ENCODE measurements around the gene NDUFV2.
A peak's percentile ranks its signal among the peaks of the same experiment; 100 is the strongest.
"Not testable (repeated sequence)": the region's sequence is repeated elsewhere in the genome, so short reads cannot be mapped to it uniquely, and the experiment has no call there.

The NDUFV2 gene

DNA sequence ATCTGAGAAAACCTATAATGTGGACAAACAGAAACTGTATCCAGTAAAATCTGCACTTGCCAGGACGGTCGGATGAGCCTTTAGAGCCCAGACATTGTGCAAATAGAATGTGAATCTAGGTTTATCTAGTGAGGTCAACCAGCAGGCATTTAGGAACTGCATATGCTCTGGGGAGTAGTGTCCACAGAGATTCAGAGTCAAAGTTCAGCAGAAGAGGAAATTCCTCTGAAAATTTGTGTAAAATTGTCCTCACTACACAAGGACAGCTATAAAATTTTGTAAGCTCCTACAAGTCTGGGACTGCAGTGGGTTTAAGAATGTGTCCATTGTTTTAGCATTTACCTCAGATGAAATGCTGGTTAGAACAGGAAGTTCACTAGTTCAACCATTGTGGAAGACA lies 9.8 kb upstream of the NDUFV2 start:
- DNase-seq: no peak

DNA sequence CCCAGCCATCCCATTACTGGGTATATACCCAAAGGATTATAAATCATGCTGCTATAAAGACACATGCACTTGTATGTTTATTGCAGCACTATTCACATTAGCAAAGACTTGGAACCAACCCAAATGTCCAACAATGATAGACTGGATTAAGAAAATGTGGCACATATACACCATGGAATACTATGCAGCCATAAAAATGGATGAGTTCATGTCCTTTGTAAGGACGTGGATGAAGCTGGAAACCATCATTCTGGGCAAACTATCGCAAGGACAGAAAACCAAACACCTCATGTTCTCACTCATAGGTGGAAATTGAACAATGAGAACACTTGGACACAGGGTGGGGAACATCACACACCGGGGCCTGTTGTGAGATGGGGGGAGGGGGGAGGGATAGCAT lies 9.4 kb upstream of the NDUFV2 start:
- DNase-seq: not testable (repeated sequence)

DNA sequence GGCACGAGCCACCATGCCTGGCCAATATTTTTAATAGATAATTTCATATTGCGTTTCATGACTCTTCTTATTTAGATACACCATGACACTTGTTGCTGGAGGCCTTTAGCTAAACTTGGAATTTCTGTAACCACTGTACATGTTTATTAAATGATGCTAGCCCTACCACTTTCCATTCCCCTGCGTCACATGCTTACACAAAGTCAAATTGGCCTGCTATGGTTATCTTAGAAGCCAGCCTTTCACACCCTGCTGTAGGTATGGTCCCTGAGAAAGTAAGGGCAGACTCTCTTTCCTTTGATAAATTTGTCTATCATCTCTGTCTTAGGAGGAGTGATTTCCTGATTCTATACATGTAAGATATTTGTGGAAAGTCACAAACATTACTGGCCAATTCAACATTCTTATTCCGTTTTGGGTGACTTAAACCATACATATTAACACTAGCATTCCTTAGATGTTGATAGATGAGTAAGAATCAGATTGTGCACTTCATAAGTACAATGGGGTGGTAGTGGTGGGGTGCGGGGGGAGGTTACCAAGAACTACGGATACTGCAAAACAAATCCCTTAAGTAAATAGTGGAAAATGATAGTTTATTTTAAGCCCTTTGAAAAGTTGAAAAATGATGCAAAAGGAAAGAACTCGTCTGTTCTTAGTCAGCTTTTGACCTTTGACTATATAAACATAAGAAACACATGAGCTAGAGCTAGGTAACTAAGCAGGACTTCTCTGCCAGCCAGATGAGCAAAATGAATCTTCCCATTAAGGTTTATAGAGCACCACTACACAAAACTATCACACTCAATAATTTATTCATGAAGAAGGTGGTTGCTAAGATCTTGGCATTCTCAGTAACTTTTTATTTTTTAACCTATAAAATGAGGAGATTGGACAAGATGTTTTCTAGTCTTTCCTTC lies 7.9 kb upstream of the NDUFV2 start:
- peak; percentile 82 for DNase-seq

DNA sequence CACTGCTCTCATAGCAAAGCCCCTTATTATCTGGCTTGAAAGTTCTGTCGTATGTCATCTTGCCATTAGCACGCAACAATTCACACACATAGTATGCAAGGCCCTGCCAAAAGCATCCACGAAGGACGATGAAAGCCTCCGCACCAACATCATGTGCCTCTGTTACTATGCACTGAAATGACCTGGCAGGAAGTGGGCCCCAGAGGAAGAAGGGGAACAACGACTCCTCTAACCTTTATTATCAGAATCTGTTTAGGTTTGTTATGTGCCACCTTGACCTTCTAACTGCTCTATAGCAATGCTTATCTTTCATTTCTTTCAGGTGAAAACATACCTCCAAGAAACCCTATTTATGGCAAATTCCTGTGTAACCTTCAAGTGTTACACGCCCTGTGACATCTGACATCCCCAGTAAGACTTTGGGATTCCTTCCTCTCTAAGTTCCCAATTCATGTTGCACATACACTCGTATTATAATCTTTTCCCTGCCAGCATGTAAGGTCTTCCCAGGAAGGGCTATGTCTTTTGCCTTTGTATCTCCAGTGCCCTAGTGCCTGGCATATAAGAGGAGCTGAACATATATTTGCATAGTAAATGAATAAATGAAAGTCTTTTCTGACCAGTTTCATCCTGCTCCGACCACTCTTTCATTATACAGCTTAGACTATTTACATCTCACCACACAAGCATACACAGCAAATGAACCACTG lies 7.0 kb upstream of the NDUFV2 start:
- DNase-seq: peak; percentile 90

DNA sequence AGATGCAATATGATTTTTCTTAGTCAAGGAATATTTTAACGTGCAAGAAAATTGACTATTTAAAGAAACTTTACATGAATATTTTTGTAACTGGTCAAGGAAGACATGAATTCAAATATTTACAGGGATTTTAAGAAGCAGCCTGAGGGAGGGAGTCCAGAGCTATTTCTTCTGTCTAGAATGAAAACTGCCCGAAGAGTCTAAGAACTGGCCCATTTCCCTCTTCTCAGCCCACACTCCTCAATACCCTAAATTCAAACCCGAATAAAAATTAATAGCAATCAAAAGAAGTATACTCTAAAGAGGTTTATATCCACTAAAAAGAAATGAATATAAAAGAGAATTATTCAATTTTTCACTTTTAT lies 6.5 kb upstream of the NDUFV2 start:
- DNase-seq: no peak

DNA sequence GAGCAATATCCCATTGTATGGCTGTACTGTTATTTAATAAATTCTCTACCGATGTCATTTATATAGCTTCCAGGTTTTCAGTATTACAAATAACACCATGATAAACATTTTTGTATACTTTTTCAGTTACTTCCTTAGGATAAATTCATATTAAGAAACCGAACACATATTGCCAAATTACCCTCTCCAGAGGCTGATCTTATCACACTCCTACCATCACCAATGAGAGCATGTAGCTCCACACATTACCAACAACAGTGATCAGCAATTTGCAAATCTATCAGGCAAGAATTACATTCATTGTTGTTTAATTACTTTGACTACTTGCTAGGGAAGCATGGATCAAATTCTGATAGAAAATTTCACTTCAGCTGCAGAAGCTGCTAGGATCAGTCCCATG lies 5.8 kb upstream of the NDUFV2 start:
- DNase-seq: no peak

DNA sequence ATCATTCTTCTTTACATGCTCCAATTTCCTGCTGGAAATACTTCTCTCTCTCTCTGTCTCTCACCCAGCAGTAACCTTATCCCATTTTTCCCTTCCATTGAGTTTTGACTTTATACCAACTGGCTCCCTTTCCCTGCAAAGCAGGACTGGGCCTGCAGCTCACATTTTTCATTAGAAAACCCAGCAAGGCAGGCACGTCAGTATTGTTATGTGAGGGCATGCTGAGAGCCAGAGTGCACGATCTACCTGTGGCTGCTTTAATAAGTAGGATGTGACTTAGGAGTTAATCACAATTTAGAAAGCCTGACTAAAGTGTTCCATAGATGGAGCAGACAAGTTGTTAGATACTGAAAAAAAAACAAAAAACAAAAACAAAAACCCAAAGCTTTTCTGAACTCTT lies 5.2 kb upstream of the NDUFV2 start:
- no peak for DNase-seq

DNA sequence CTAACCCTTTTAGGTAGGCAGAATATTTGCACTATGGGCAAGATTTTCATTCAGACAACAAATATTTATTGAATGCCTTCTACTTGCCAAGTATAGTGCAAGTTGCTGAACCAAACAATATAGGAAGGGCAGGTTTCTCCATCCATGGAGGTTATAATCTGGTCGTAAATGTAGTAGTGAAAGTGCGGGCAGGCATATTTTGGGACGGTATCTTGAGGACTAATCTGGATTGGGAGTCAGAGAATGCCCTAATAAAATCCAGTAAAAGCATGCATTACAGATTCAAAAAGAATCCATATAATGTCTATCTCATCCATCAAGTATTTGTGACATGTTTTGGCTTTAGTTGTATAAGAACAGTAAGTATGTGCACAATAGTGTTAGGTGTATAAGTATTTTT lies 1.7 kb upstream of the NDUFV2 start:
- no peak for DNase-seq

DNA sequence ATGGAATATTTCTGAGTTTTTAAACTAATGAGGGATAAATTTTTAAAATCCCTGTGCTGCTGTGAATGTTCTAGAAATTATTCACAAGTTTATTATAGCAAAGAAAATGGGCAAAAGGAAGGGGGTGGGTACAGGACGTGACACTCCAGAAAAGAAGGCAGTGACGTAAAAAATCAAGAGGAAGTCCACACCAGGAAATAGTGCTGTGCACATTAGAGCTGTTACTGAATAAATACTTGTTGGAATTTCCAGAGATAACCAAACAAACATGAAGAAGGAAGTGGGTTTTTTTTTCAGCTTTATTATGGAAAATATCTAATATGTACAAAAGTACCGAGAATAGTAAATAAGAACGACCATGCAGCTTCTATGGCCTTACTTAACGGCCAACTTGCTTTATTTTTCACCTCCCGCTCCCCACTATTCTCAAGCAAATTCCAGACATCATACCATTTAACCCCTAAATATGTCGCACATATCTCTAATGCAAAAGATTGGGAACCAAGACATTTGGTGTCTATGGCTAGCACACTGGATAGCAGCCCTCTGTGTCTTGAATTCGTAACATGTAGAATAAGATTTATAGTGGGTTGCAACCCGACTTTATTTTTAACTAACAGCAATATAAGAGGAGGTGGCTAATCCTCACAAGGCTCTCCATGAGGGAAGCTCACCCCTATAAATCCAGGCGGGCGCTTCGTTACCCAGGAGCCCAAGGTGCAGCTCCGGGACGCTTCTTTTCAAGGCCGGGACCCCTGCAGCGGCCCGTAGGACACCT lies 580 bp upstream of the NDUFV2 start:
- peak; percentile 73 for DNase-seq

DNA sequence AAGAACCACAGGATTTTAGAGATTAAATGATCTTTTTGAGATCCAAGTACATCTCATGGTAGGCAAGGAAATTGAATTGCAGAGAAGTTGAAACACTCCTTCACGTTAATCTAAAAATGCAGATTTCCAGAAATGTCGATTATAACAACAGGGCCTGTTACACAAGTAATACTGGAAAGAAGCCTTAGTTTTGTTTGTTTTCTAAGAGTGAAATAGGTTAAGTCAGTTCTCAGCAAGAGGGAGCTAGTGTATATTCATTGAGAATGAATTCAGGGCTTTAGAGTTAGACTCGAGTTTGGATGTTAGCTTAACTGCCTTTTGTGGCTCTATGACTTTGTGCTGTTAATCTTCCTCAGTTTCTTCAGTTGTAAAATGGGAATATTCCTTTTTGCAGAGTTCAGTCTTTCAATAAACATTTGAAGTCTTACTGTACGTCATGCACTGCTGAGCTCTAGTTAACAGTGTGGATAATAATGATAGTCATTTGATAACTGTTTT lies 926 bp downstream of the NDUFV2 start:
- no peak for DNase-seq

DNA sequence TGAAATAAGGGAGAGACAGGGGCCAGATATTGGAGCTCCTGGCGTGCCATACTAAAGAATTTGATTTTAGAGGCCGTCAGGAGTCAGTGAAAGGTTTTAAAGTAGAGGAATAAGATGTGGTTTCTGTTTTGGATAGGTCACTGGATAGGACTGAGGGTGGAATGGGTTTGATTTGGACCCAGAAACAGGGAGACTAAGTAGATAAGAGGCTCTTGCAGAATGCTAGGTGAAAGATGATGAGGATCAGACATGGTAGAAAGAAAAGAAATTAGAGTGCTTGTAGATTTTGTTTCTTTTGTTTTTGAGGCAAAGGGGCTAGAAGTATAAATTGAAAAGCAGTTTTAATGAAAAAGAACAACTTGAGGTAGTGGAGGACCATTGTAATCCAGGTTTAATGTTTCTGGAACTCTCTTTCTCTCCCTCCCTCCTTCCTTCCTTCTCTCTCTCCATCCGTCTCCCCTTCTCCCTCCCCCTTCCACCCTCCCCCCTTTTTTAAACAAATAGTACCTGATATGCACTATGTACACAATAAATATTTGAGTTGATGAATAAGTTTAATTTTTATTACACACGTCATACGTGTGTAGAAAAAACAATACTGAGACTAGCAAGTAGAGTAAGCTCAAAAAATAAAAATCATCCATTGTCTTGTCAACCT lies 1.9 kb downstream of the NDUFV2 start:
- no peak for DNase-seq

DNA sequence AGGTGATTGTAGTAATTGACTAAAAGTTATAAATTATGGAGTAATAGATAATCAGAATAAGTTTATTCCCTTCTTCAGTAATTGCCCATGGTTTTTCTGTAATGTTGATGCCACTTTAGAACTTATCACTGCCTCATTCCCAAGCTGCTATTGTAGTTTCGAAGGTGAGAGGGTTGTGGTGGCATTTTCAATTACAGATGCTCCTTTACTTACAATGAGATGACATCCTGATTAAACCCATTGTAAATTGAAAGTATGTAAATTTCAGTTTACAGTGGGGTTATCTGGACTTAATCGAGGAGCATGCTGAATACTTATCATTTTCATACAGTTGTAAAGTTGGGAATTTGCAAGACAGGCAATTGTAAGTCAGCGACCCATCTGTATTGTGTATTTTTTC lies 2.9 kb downstream of the NDUFV2 start:
- DNase-seq: no peak

DNA sequence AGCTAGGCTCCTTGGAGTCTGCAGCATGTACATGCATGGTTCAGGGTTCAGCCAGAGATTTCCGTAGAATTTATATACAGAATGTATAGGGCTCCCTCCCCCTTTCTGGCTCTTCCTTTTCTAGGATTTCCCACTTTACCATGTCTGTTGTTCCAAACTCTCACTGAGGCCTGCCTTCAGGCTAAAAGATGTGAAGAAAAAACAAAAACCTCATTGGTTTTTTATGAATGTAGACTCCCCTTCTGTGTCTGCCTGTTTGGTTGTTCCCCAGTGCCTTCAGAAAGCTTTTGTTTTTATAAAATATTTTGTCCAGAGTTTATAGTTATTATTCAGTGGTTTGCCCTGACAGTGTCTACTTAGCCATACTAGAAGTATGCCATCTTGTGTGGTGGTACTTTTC lies 3.6 kb downstream of the NDUFV2 start:
- no peak for DNase-seq

DNA sequence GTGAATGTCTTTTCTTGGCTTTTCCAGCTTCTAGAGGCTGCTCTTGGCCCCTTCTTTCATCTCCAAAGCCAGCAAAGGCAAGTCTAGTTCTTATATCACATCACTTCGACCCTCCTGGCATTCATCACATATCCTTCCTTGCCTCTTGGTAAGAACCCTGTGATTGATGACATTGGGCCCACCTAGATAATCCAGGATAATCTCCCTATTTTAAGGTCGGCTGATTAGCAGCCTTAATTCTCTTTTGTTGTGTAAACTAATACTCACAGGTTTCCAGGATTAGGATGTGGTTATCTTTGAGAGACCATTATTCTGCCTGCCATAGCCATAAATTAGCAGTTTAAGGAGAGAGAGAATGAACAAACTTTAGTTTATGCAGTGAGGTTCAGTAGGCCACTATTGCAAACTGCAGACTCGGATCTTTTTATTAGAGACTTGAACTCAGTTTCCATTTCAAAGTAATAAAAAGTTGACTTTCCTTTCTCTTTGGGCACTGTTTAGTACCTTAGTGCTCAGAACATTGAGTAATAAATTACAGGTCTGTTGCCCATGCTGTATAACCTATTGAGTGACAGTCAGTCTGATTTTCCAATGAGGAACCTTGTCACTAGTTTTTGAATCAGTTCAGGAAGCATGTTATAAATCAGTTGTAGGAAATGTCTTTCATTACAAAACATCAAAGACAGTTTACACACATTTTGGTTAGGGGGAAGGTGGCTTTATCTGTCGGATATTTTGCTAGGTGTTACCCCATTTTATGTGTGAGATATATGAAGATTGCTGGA lies 4.5 kb downstream of the NDUFV2 start:
- DNase-seq: no peak

DNA sequence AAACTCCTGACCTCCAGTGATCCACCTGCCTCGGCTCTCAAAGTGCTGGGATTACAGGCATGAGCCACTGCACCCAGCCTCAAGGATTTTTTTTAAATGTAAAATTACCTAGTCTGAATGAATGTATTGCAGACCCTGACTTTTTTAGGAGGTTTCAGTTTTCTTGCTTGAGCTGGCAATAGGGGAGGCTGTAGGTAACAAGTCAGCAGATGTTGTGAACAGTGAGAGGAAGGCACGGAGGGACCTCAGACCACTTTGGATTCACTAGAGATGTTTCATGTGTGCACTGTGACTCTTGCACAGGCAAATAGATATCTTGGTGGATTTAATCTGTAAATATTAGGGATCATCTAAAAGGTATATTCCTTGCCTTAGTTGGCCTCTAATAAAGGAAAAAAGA lies 6.4 kb downstream of the NDUFV2 start:
- no peak for DNase-seq

DNA sequence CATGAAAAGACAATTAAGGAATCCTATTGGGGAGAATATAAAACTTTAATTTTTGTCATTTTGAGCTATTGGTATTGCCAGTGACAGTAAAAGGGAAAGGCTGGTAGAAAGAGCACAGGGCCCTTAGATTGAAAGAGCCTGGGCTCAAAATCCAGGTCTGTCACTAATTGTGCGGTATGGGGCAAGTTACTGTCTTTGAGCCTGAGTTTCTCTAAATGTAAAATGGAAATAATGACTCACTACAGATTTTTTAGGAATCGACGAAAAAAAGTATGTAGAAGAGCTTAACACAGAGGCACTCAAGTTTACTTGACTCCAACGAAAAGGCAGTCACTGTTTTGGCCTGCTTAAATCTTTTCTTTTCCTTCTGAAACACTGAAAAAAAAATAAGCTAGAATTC lies 7.0 kb downstream of the NDUFV2 start:
- DNase-seq: no peak

DNA sequence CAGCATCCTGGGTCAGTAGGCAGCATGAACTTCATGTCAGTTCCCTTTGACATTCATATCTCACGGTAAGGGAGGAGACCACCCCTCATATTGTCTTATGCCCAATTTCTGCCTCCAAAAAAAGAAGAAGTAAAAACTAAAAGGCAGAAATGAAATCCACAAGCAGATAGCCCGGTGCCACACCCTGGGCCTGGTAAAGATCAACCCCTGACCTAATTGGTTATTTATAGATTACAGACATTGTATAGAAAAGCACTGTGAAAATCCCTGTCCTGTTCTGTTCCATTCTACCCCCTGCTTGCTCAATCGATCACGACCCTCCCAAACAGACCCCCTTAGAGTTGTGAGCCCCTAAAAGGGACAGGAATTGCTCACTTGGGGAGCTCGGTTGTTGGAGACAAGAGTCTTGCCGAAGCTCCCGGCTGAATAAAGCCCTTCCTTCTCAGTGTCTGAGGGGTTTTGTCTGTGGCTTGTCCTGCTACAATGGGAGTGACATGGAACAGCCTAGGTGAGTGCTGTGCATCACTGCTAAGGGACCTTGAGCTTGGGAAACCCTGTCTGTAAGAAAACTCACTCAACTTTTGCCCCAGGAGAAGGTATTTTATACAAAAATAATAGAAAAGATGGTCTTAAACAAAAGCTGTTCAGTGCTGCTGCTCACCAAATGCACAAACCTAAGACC lies 11.1 kb downstream of the NDUFV2 start:
- no peak for DNase-seq

DNA sequence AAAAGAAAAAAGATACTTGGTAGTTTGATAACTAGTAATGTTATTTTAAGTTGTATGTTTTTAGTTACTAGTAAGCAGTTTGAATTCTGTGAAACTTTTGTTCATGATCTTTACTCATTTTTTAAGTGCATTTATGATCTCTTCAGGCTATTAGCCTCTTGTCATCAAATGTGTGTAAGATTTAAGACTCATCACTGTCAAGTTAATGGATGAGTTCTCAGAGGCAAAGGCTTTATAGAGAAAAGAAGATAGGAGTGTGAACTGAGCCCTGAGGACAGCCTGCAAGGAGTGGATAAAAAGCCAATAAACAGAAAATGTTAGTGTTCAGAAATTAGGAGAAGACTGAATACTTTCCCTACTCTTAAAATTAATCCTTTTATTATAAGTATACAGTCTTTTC lies 13.5 kb downstream of the NDUFV2 start:
- DNase-seq: no peak

DNA sequence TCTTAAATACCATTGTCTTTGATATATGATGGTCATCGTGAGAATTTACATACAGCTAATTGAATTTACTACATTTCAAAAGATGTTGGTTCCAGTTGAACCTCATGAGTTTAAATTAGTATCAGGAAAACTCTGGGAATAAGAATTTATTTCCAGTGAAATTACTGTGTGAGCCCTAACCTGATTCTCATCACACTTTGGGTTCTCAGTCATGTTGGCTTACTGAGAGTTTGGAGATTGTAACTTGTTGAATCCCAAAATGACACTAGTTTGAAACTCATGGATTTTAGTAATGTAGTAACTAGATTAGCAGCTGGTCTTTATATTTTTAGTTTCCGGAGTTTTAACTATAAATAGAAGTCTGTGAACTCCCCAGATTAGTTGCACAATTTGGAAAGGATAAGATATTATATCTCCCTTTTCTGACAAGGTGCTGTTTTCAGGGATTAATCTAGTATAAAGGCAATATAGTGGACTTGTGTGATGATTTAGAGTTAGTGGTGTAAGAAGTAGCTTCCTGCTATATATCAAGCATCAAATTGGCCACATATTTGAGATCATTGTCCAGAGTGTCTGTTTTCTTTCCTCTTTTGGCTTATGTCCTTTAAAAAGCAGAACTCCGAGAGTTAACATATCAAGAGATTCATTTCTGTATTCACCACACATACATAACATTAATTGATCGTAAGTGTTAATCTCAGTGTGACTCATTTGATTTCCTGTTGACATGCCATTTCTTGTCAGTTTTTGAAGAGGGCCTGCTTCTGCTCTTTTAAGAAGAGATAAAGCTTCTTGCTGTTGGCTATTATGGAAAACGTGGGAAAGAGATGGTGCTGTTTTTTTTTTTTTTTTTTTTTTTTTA lies 15.7 kb downstream of the NDUFV2 start:
- peak; percentile 83 for DNase-seq

DNA sequence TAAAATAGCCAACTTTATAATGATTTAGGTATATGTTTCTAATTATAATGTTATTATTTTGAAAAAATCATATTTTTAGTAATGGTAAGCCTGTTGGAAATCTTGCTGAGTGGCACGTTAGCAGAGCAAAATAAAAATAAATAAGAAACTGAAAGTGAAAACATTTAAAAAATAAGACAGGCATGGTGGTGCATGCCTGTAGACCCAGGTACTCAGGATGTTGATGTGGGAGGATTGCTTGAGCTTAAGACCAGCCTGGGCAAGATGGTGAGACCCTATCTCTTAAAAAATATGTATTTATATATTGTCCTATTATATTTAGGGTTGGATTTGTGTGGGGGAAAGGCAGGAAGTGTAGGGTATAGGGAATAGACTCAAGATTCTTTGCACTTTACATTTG lies 18.3 kb downstream of the NDUFV2 start:
- DNase-seq: no peak

DNA sequence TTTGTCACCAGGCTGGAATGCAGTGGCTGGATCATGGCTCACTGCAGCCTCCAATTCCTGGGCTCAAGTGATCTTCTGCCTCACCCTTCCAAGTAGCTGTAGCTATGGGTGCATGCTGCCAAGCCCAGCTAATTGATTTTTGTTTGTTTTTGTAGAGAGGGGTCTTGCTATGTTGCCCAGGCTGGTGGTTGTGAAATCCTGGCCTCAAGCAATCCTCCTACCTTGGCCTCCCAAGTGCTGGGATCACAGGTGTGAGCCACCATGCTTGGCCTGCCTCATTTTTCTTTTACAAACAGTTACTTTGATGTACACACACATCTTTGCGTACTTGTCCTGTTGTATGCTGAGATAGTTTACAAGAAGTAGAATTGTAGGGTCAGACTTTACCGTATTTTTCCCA lies 21.0 kb downstream of the NDUFV2 start:
- DNase-seq: no peak

Measured in activated CD4-positive, alpha-beta T cell treated with anti-CD3 and anti-CD28 coated beads, Interleukin-2, amount 50 U/mL, for 16 hours (primary cell).